OCI-LY1 (cell line): ENCODE measurements around the gene ABLIM2.

Source experiments
- H2AFZ ChIP-seq: fragments of 200-600 bp; sonication (generic), shearing (Covaris generic); 2 replicates; pipeline ENCODE4 v1.6.0; 2014; ENCODE audit warnings: antibody characterized with exemption, mild to moderate bottlenecking, low read length
- H3F3A ChIP-seq: fragments of 200-600 bp; sonication (generic), shearing (Covaris generic); 2 replicates; pipeline ENCODE4 v1.6.0; 2014; ENCODE audit warnings: mild to moderate bottlenecking, antibody characterized with exemption, low read length, moderate library complexity; ENCODE audit not compliant: insufficient read depth
- H3K27ac ChIP-seq: fragments of 200-600 bp; sonication (generic); 2 replicates; pipeline ENCODE4 v1.5.1; 2014; ENCODE audit warnings: low read length, mixed run types, mild to moderate bottlenecking, low read depth; ENCODE audit not compliant: poor library complexity, severe bottlenecking
- H3K27me3 ChIP-seq: fragments of 200-600 bp; sonication (generic); 2 replicates; pipeline ENCODE4 v1.6.0; 2014; ENCODE audit warnings: antibody characterized with exemption, mild to moderate bottlenecking, low read length, moderate library complexity; ENCODE audit not compliant: insufficient read depth
- H3K36me3 ChIP-seq: fragments of 200-600 bp; sonication (generic); 2 replicates; pipeline ENCODE4 v1.6.1; 2014; ENCODE audit warnings: mild to moderate bottlenecking, antibody characterized with exemption, low read length, moderate library complexity, mixed read lengths; ENCODE audit not compliant: insufficient read depth
- H3K4me1 ChIP-seq: fragments of 200-600 bp; sonication (generic); 2 replicates; pipeline ENCODE4 v1.5.1; 2014; ENCODE audit warnings: mild to moderate bottlenecking, low read length, moderate library complexity; ENCODE audit not compliant: insufficient read depth, severe bottlenecking
- H3K4me2 ChIP-seq: fragments of 200-600 bp; sonication (generic), shearing (Covaris generic); 2 replicates; pipeline ENCODE4 v1.6.1; 2014; ENCODE audit warnings: low read length
- H3K4me3 ChIP-seq: fragments of 200-600 bp; sonication (generic); 2 replicates; pipeline ENCODE4 v1.5.1; 2014; ENCODE audit warnings: low read length, low read depth, mild to moderate bottlenecking, mixed read lengths; ENCODE audit not compliant: poor library complexity, severe bottlenecking
- H3K79me2 ChIP-seq: fragments of 200-600 bp; shearing (Covaris generic); 2 replicates; pipeline ENCODE4 v1.6.1; 2016; ENCODE audit warnings: mixed run types, low read length, mixed read lengths; ENCODE audit not compliant: insufficient read depth
- H3K9ac ChIP-seq: fragments of 200-600 bp; sonication (generic), shearing (Covaris generic); 2 replicates; pipeline ENCODE4 v1.6.1; 2014; ENCODE audit warnings: mild to moderate bottlenecking, low read length, mixed read lengths
- H3K9me2 ChIP-seq: fragments of 200-600 bp; sonication (generic), shearing (Covaris generic); 2 replicates; pipeline ENCODE4 v1.6.1; 2014; ENCODE audit warnings: low read depth, mild to moderate bottlenecking, low read length, mixed read lengths
- H3K9me3 ChIP-seq: fragments of 200-600 bp; shearing (Covaris generic); 2 replicates; pipeline ENCODE4 v1.6.1; 2014; ENCODE audit warnings: low read length, mixed read lengths
- H4K20me1 ChIP-seq: fragments of 200-600 bp; sonication (generic), shearing (Covaris generic); 2 replicates; pipeline ENCODE4 v1.6.0; 2016; ENCODE audit warnings: mild to moderate bottlenecking, low read length; ENCODE audit not compliant: insufficient read depth
- EZH2 ChIP-seq: fragments of 200-600 bp; sonication (generic), shearing (Covaris generic); IDR thresholded peaks from 2 replicates; pipeline ENCODE4 v1.8.0; 2017; ENCODE audit warnings: borderline replicate concordance, mixed run types, mild to moderate bottlenecking, antibody characterized with exemption, low read length, moderate library complexity, mixed read lengths
- TF ChIP-seq, protein P1 (sequence below): fragments of 200-600 bp; sonication (generic), shearing (Covaris generic); IDR thresholded peaks from 2 replicates; pipeline ENCODE4 v1.5.1; 2017; ENCODE audit warnings: mild to moderate bottlenecking, antibody characterized with exemption, low read length, moderate library complexity, mixed read lengths

Gene ABLIM2

DNA sequence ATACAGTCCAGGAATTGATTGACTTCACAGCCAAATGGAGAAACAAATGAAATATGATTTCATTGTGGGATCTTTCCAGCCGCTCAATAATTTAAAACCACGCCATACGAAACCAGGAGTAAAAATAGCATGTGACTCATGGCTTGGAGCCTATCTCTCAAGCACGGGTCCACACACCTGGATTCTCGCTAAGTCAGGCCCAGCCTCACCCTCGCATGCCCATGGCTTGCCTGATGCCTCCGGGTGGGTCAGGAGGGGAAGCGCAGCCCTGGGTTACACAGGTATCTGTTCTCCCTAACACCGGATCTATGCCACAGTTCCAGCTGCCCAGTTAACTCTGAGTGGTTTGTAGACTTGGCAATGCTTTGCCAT lies 5.6 kb upstream of the ABLIM2 start:
- H3K4me1 ChIP-seq: peaks cover 39% of the 10 kb centered on the region

DNA sequence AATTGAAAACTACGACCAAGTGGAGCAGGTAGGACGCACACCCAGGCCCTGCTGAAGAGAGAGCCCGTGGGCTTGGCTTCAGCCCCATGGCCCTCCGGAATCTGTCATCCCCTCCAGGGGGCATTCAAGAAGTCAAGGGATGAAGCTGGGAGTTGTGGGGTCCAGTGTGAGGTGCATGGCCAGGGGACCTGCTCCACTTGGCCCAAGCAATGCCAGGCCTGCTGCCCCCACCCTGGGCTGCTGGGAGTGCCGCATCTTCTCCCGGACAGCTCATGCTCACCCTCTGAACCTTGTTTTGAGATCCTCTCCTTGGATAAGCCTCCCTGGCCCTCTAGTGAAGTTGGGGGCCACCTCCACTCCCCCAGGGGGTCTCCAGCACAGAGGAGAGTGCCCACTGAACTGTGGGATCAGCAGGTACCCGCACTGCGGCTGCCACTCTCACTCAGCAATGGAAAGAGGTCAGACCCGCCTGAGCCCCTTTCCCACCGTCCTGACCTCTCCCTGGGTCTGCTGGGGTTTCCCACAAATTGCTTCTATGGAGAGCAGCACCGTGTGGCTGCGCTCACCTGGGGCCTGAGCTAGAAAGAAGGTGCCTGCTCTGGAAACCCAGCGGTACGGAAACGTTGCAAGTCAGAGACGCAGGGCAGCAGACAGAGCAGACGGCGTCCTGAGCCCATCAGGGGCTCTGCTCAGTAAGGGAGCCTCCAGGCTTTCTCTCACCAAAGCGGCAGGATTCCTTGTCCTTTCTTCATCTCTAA lies 5.0 kb upstream of the ABLIM2 start:
- Histone ChIP-seq H2AFZ (no peak overlapping the region), H3K9ac (no peak overlapping the region; the same call in 1 of the 2 replicates)

More for the DNA sequence above, 5.6 kb upstream of the ABLIM2 start:
- no peak overlapping the region for H2AFZ ChIP-seq
- no peaks in the 10 kb centered on the region for H3K9me2 ChIP-seq
- TF ChIP-seq EZH2: no peak
- TF ChIP-seq, protein P1, sequence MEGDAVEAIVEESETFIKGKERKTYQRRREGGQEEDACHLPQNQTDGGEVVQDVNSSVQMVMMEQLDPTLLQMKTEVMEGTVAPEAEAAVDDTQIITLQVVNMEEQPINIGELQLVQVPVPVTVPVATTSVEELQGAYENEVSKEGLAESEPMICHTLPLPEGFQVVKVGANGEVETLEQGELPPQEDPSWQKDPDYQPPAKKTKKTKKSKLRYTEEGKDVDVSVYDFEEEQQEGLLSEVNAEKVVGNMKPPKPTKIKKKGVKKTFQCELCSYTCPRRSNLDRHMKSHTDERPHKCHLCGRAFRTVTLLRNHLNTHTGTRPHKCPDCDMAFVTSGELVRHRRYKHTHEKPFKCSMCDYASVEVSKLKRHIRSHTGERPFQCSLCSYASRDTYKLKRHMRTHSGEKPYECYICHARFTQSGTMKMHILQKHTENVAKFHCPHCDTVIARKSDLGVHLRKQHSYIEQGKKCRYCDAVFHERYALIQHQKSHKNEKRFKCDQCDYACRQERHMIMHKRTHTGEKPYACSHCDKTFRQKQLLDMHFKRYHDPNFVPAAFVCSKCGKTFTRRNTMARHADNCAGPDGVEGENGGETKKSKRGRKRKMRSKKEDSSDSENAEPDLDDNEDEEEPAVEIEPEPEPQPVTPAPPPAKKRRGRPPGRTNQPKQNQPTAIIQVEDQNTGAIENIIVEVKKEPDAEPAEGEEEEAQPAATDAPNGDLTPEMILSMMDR: no peak
- no peaks in the 10 kb centered on the region for H3F3A ChIP-seq
- no peaks in the 10 kb centered on the region for H3K9me3 ChIP-seq
- no peaks in the 10 kb centered on the region for H4K20me1 ChIP-seq
- H3K4me3 ChIP-seq: no peak overlapping the region
- no peaks in the 10 kb centered on the region for H3K79me2 ChIP-seq
- H3K9ac ChIP-seq: no peak overlapping the region; the same call in 1 of the 2 replicates
- peak overlapping the region; percentile 70 for H3K27ac ChIP-seq
- peaks cover 3% of the 10 kb centered on the region; the same call in 1 of the 2 replicates for H3K27me3 ChIP-seq
- no peak overlapping the region for H3K4me2 ChIP-seq
- no peaks in the 10 kb centered on the region for H3K36me3 ChIP-seq

DNA sequence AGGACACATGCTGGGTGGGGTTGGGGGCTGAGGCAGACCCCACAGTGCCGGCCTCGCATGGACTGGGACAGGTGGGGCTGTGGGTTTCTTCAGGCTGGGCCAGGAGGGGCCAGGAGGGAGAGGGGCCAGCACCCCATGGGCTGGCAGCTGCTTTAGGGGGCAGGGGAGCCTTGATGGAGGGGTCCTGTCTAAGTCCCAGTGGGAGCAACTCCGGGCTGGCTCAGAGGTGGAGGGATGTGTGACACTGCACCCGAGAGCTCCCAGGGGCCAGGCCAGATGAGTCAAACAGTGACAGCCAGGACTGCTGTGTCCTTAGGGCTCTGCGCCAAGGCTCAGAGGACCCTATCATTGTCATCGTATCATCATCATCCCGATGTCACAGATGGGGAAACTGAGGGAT lies 4.4 kb upstream of the ABLIM2 start:
- Histone ChIP-seq H3K36me3 (no peaks in the 10 kb centered on the region), H2AFZ (no peak overlapping the region), H3K27me3 (no peaks in the 10 kb centered on the region), H3K9me3 (no peaks in the 10 kb centered on the region), H3K9ac (no peak overlapping the region), H3K27ac (peak overlapping the region; percentile 70), H4K20me1 (no peaks in the 10 kb centered on the region), H3F3A (no peaks in the 10 kb centered on the region), H3K79me2 (no peaks in the 10 kb centered on the region), H3K9me2 (no peaks in the 10 kb centered on the region), H3K4me2 (peak overlapping the region; percentile 9; the same call in 1 of the 2 replicates), H3K4me3 (no peak overlapping the region), H3K4me1 (peaks cover 45% of the 10 kb centered on the region)
- TF ChIP-seq EZH2: no peak
- TF ChIP-seq, protein P1: no peak

More for the DNA sequence above, 5.0 kb upstream of the ABLIM2 start:
- no peaks in the 10 kb centered on the region for H3F3A ChIP-seq
- peaks cover 3% of the 10 kb centered on the region; the same call in 1 of the 2 replicates for H3K27me3 ChIP-seq
- peak overlapping the region; percentile 70 for H3K27ac ChIP-seq
- no peak overlapping the region for H3K4me3 ChIP-seq
- no peaks in the 10 kb centered on the region for H3K79me2 ChIP-seq
- H3K9me3 ChIP-seq: no peaks in the 10 kb centered on the region
- peak overlapping the region; percentile 9; the same call in 1 of the 2 replicates for H3K4me2 ChIP-seq
- no peak for TF ChIP-seq EZH2
- TF ChIP-seq, protein P1: no peak
- no peaks in the 10 kb centered on the region for H3K36me3 ChIP-seq
- H4K20me1 ChIP-seq: no peaks in the 10 kb centered on the region
- peaks cover 42% of the 10 kb centered on the region for H3K4me1 ChIP-seq
- H3K9me2 ChIP-seq: no peaks in the 10 kb centered on the region
